Eye (tissue), 1 donor: Measurements from ENCODE around the gene CTPS1.
A peak's percentile ranks its signal among the peaks of the same experiment; 100 is the strongest.

Experiments used
- DNase-seq: peaks from one replicate; pipeline ENCODE4 v3.0.0-alpha.2; 2015

The CTPS1 gene

DNA sequence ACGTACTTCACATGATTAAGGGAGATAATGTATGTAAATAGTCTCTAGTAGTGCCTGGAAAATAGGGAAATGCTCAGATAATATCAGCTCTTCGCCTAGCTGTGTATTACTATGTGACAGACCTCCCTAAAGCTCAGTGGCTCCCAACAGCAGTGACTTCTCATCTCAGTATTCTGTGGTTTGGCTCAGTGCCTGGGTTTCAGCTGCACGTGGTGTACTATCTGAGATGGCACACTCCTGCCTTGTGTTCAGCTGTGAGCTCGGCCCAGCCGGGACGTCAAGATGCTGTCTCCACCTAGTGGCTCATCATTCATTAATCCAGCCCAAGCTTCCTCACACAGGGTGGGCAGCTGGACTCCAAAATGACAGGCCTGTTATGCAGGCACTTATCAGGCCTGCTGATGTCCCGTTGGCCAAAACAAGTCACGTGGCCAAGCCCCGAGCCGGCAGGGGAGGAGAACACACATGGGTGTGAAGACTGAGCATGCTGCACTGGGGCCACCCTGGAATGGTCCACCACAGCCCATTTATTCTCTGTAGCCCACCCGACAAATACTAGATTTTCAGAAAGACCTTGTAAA is 24.2 kb downstream of the CTPS1 start:
- peak; percentile 86 for DNase-seq

DNA sequence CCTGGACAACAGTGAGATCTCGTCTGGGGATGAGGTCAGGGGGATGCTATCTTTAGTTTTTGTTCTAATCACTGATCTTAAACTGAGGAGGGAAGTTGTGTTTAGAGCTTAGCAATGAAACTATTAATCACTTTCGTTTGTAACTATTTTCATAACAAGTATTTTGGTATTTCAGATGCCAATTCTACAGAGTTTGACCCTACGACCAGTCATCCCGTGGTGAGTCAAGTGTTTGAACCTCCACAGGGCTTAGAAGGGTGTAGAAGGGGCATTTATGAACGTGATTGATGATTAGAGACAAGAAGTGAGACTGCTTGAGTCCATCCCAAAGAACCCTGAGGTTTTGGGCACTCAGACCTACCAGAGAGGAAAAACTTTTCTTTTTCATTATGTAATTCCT is 26.4 kb downstream of the CTPS1 start:
- no peak for DNase-seq

DNA sequence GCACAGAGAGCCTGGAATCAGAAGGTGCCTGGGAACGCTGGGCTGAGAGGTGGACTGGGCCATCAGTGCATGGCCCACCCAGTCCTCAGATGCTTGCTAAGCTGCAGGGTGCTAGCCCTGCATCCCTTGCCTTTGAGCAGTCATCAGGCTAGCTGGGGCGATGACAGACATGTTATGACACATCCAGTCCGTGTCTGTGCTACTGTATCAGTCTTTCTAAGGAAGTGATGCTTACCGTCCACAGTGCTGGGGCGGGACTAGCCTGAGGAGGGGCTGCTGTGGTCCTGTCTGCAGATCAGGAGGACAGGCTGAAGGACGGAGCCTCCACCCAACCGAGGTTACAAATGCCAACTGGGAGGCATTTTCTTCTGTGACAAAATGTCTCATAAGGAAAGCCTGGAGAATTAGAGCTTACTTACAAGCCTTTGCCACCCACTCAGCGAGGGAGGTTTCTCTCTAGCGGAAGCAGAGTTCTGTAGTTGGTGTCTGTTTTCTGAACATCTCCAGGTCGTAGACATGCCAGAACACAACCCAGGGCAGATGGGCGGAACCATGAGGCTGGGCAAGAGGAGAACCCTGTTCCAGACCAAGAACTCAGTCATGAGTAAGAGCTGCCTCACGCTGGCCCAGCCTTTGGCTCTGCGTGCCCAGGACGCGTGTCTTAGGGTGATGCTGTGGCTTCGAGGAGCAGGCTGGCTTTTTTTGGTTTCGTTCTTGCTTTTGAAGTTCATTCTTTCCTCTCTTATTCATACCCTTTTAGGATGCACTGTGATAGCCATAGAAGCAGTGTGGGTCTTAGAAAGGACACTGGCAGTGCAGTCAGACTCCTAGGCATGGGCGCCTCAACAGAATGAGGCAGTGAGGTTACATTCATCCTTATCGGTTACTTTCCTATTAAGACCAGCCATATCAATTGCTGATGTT is 27.7 kb downstream of the CTPS1 start:
- DNase-seq = no peak

DNA sequence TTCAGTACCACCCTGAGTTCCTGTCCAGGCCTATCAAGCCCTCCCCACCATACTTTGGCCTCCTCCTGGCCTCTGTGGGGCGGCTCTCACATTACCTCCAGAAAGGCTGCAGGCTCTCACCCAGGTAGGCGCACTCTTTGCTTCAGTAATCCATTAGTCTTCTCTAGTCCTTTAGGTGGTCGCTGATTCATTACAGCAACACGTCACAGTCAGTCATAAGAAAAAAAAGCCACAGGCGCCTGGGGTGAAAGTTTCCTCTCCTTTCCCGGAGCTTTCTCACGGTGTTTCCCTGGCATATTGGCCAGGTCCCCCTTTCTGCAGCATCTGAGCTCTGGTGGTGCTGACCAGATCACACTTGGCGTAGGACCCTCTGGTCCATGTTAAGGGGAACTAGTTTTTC is 30.0 kb downstream of the CTPS1 start:
- DNase-seq = no peak

DNA sequence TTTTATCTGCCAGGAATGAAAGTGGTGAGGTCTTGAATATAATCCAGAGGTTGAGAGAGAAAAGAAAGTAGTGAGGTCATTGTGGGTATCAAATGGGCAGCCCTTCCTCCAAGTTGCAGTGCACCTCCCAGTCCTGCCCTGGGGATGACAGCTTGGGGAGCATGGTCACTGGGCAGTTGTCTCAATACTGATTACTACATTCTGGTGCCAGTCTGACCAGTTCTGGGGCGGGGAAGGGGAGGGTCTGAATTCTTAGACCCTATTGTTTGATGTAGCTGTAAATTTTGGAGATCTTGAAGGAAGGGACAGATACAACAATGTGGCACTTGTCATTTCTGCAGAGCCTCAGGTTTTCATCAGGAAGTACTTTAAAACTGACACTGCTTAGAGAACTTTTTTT is 30.8 kb downstream of the CTPS1 start:
- no peak for DNase-seq

DNA sequence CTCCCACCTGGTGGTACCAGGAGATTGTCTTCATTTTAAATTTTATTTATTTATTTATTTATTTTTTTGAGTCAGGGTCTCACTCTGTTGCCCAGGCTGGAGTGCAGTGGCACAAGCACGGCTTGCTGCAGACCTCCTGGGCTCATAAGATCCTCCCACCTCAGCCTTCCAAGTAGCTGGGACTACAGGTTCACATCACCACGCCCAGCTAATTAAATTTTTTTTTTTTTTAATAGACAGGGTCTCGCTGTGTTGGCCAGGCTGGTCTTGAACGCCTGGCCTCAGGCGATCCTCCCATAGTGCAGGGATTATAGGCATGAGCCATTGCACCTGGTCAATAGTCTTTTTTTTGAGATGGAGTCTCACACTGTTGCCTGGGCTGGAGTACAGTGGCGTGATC is 33.5 kb downstream of the CTPS1 start:
- no peak for DNase-seq

DNA sequence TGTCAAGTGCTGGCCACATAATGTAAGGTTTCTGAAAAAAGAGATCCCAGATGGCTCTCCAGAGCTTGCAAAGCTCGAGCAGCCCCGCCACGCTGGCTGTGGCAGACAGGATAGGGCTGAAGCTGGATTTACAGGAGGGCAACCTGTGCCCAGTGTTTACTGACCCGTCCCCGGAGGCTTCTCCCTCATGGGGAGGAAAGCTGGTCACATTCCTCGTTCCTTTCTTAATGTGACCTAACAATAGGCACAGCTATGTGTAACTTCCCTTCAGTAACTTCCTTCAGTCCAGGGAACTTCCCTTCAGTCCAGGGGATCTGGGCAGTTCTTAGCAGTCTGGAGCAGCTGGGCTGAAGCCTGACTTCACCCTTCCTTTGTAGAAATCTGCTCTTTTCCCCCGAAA is 34.3 kb downstream of the CTPS1 start:
- DNase-seq = no peak

DNA sequence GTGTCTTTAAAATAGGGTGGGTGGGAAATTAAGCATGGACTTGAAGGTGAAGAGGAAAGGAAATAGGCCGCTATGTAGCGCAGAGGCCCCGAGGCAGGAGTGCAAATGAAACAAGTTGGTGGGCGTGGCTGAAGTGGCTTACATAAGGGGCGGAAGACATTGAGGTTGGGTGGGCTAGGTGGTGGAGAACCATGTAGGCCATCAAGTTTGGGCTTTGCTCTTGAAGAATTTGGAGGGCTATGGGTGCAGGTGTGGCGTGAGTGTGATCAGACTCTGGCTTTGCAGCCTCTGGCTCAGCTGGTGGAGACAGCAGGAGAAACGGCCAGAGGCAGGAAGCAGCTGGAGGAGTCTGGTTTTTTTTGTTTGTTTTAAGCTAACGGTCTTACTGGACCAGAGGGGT is 35.4 kb downstream of the CTPS1 start:
- DNase-seq = no peak

DNA sequence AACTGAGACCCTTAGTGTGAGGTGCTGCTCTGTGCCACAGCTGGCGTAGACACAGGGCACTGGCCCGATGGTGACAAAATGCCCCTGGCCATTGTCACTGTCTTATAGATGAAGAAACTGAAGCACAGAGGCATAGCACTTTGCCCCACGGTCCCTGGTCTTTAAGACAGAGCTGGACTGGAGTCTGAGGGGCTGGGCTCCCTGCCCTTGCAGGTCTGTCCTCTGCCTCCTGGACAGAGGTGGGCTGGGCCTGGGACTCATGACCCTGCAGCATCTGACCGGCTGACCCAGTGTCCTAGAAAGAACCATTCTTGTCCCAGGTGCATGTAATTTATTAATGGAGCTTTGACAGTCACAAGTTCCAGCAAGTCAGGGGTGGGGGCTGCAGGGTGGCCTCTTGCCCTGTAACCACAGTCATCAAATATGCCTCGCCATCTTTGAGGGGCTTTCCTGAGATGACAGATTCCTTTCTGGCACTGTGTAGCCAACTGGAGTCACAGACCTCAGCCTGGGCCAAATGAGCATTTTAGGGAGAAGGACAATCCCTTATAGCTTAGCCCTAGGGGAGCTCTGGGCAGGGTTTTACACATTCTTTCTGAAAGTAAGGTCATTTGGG is 35.9 kb downstream of the CTPS1 start:
- no peak for DNase-seq

DNA sequence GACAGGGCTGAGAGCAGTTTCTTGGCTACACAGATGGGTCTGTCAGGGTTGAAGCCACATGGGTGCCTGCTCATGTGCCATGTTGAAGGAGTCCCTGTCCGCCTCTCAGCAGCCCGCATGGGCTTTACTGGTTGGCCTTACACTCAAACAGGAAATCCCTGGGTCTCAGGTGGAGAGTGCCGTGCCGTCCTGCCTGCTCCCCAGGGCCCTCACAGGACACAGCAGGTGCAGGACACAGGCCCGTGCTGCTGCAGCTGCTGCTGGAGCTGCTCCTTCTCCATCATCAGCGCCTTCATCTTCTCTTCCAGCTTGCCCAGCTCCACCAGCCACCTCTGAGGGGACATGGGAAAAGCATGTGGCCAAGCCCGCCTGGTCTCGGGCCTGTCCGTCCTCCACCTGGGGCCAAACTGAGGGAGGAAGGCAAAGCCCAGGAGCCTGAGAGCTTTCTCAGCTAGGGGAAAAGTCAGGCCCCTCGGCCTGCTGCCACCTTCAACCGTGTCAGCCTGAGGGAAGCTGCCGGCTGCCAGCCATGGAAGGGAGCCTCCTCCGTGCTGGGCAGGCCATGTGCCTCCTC is 36.5 kb downstream of the CTPS1 start:
- no peak for DNase-seq

DNA sequence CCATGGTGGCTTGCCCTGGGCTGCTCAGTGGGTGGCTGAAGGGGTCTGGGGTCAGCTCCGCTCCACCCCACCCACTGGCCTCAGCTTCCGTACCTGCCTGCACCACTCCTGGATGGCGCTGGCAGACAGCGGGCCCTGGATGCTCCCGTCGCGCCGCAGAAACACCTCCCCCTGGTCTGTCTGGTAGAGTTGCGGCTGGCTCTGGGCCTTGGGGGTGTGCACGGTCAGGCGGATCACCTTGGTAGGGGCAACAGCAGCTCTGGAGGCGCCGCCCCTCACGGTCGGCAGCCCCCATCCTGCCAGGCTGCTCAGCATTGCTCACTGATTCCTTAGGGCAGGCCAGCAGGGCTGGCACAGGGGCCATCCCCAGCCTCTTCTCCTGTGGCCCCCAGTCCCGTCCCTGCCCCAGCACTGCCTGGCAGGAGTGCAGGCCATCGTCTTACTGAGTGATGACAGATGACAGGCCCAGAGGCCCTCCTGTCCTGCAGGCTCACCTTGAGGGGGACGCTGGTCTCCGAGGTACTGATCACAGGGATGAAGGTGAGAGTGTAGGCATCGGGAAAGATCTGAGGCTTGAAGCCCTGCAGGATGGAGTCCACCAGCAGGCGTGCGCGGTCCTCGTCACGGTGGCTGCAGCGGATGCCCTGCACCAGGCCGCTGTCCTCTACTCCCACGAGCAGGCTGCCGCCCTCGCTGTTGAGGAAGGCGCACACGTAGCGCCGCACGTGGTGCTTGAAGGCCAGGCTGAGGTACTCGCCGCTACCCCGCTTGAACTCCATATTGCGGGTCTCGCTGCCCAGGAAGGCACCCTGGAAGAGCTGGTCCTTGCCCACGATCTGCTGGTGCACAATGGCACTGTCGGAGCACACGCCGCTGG is 37.9 kb downstream of the CTPS1 start:
- no peak for DNase-seq

DNA sequence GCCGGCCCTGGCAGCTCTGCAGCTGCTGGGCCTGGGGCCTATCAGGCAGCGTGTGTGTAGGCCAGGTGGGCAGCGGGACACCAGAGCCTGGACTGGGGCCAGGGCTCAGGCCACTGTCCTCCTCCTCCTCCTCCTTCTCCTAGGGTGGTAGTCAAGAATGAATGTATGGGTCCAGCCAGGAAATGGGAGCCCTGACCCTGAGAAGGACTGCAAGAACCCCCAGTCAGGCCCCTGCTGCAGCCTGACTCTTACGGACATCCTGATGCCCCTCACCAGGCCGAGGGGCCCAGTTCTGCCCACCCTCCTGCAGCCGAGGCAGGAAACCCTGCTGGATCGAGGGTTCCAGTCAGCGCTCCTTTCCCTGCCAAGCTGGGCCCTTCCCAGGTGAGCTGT is 38.5 kb downstream of the CTPS1 start:
- no peak for DNase-seq

DNA sequence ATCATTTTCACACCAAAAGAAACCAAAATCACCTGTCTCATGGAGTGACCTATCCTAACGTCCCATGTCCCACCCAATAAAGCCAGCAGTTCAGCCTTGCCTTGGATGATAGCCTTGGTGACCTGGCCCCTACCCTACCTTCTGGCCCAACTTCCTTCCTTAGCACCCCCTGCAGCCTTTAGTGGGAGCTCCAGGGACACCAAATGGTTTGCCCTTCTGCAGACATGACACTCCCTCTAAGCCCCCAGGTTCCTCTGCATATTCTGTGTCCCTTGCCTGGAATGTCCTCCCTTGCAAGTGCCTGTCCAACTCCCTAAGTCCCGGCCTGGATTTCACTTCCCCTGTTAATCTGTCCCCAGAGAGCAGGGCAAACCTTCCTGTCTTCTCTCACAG is 39.9 kb downstream of the CTPS1 start:
- DNase-seq = no peak

DNA sequence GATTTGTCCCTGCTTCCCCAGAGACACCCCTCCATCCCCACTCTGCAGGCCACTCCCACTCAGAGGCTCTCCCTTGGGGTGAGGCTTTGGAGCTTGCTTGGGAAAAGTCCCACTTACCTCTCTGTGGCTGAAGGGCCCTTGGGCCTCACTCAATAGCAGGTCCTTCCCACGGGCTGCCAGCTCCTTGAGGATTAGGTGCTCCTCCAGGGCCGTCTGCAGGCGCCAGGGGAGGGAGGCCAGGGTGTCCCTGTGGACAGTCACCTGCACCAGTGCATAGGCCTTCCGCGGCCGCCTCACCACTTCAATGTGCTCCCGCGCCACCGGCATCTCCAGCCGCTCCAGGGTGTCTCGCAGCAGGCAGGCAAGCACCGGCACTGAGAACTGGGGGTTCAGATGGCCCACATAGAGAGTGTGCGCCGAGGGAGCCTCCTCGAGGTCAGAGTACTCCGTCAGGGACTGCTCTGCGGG is 40.6 kb downstream of the CTPS1 start:
- DNase-seq = no peak

DNA sequence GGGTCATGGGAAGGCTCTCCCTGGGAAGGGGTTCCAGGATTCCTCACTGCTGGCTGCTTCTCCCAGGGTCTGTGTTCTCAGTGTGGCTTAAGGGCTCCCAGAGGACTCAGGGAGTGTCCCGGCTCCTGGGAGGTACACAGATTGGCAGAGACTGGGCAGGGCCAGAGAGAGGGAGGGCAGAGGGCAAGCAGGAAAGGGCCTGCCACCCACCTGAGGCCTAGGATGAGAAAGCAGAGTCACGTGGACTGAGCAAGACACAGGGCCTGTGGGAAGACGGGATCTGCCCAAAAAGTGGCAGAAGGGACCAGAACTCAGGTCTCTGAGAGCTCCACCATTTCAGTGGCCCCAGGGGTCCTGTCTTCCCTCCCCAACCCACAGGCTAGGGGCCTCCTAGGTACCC is 41.2 kb downstream of the CTPS1 start:
- no peak for DNase-seq

DNA sequence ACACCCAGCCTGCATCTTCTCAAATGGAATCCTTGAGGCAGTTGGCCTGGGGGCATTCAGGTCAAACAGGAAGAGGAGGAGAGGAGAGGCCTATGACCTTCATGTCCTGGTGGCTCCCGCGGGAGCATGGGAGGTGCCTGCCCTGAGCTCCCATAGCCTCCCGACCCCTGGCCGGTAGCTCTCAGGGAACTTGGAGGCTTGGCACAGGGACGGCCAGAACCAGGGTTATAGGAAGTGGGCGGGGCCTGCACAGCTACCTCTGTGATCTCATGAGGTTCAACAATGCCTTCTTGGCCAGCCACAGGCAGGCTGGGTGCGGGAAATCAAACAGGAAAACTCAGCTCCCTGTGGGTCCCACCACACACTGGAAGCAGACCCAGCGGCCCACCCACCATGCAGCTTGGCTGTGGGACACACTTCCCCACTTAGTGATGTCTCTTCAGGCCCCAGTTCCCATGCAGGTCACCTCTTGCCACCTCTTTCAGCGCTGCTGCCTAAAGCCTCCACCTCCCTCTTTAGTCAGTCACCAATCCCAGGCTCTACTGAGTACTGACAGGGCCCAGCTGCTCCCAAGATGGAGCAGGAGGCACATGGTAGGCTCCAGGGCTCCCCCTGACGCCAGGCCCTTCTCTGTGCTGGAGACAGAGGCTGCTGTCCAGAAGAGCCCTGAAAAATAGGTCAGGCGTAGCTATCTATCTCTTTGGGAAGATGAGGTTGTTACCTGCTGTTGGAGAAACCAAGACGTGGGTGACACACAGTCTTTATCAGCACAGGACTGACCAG is 42.2 kb downstream of the CTPS1 start, which contains the start of gene SLFNL1:
TSS of gene SLFNL1 (minus strand) at position 200 of the 783 bp plus-strand sequence. CDS start 1,065 bp downstream, outside the sequence.
- DNase-seq = peak; percentile 53

DNA sequence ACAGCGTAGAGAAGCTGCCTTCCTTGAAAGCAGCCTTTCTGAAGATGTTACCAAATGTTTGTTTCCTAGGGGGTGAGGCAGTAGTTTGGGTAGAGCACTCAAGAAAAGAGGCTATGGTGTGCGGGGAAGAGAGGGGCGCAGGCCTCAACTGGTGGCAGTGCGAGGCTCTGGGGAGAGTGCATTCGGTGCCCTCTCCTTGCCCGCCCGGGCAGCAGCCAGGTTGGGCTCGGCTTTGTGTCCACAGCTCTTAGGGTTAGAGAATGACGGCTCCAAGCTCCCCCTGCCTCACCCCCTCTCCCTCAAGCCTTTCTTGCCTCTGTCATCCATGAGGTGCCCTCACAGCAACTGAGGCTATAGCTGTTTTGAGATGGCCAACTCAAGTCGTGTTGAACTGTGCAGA is 42.9 kb downstream of the CTPS1 start:
- DNase-seq = no peak

DNA sequence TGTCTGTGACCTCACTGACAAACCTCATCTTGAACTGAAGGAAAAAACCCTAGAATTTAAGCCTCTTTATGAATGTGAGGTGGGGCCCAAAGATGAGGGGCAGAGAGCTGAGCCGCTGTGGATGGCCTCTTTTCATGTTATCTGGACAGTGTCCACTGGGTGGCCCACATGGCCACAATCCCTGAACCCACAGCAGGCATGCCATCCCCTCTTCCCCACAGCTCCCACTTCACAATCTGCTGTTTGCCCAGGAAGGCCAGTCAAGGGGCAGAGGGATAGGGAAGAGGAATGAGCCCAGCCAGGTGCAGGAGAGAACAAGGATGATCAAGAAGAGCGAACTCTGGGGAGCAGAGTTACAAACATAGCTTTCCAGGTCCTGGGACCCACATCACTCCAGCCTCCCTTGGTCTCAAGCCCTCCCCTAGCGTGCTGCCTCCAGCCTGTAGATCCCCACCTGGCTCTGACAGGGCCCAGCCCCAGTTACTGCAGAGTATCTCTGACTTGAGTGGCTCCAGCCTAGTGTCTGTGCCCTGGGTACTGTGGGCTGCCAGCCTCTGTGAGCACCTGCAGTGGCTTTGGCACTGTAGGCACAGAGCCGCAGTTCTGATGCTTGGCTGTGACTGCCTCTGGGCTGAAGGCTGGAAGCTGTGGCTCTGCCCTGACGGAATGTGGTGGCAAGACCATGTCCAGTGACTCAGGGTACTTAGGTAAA is 43.9 kb downstream of the CTPS1 start:
- peak; percentile 38 for DNase-seq

DNA sequence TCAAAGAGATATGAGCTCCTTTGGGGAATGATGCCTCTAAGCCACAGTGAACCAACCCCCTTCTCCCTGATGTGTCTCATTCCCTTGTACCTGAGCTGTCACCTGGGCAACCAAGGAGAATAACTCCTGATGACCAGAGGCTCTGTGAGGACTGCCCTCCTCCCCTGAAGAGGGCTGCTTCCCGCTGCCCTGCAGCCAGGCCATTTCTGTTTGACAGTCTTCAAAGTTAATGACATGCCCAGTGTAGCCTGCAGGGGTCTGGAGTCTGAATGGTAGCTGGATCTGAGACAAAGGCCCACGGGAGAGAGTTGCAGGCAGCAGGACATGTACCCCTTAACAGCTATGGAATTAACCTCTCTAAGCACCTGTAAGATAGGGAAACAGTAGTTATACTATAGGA is 45.5 kb downstream of the CTPS1 start:
- no peak for DNase-seq

DNA sequence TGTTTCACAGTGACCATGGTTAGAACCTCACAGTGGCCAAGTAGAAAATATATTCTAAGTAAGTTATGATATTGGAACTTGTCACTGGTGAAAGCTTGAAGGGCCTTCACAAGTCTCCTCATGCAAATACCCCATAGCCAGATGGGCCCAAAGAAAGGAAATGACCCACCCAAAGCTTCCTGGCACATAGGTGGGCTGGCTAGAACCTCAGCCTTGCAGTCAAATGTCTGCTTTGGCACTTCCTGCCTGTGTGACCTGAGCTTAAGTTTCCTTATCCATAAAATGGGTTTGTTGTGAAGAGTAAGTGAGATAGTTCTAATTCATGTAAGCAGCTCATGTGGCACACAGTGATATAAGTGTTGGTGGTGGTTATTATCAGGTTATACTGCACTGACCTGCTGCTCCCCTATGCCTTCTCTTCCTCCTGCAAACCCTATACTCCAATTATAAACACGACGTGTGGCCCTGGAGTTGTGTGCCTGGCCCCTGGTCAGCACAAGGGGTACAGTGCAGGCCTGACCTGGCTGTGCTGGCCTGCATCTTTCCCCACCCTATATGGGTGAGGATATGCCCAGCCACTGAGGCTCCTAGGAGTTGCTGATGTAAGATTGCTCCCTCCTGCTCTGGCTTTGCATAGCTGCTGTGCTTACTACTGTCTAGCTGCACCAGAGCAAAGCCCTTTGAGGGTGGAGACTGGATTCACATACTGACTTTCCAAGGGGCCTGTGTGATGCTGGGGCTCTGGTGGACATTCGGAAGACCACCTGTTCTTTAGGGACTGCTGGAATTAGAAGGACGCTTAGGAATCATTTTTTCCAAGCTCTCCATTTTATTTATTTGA is 46.7 kb downstream of the CTPS1 start:
- DNase-seq = no peak
